ENCODE data around the gene IRF2.

Gene IRF2

GRCh38 chr4:184370711-184371389 lies 103.5 kb downstream of the IRF2 start:
- TF ChIP-seq PATZ1 (CRISPR knock-in tag; IDR thresholded peaks at IDR 0.05; ENCODE audit: borderline replicate concordance) (no peak), PPARA (CRISPR knock-in tag; IDR thresholded peaks at IDR 0.05; ENCODE audit: borderline replicate concordance) (no peak), GLIS3 (CRISPR knock-in tag; IDR thresholded peaks at IDR 0.05) (no peak), POU6F1 (CRISPR knock-in tag; IDR thresholded peaks at IDR 0.05; ENCODE audit: borderline replicate concordance, low read depth) (no peak), TOX (CRISPR knock-in tag; IDR thresholded peaks at IDR 0.05; ENCODE audit: borderline replicate concordance) (no peak), ARNTL (CRISPR knock-in tag; IDR thresholded peaks at IDR 0.05; ENCODE audit: borderline replicate concordance, low read depth) (no peak), ZC3H10 (CRISPR knock-in tag; IDR thresholded peaks at IDR 0.05) (no peak), CREB5 (CRISPR knock-in tag; IDR thresholded peaks at IDR 0.05; ENCODE audit: low read depth) (no peak), TSHZ2 (CRISPR knock-in tag; IDR thresholded peaks at IDR 0.05) (no peak), ZNF70 (CRISPR knock-in tag; IDR thresholded peaks at IDR 0.05) (no peak), ZFP3 (CRISPR knock-in tag; IDR thresholded peaks at IDR 0.05) (no peak), BACH2 (CRISPR knock-in tag; IDR thresholded peaks at IDR 0.05; ENCODE audit: borderline replicate concordance) (no peak), ISL1 (CRISPR knock-in tag; IDR thresholded peaks at IDR 0.05) (no peak), RARB (CRISPR knock-in tag; IDR thresholded peaks at IDR 0.05) (no peak), SNAI2 (CRISPR knock-in tag; IDR thresholded peaks at IDR 0.05) (no peak), TCF4 (CRISPR knock-in tag; IDR thresholded peaks at IDR 0.05; ENCODE audit: borderline replicate concordance) (no peak), CSRNP3 (CRISPR knock-in tag; IDR thresholded peaks at IDR 0.05) (no peak)
- ATAC-seq = no peak

GRCh38 chr4:184369871-184370270 lies 104.5 kb downstream of the IRF2 start:
- ATAC-seq = no peak
- TF ChIP-seq ZNF565 (CRISPR knock-in tag; conservative IDR thresholded peaks at IDR 0.05; ENCODE audit: low read depth) = no peak
- no peak for TF ChIP-seq ZFP3 (CRISPR knock-in tag; IDR thresholded peaks at IDR 0.05)
- no peak for TF ChIP-seq TCF4 (CRISPR knock-in tag; IDR thresholded peaks at IDR 0.05; ENCODE audit: borderline replicate concordance)
- TF ChIP-seq ESRRG (CRISPR knock-in tag; IDR thresholded peaks at IDR 0.05) = no peak
- TF ChIP-seq SNAI2 (CRISPR knock-in tag; IDR thresholded peaks at IDR 0.05) = no peak
- no peak for TF ChIP-seq PATZ1 (CRISPR knock-in tag; IDR thresholded peaks at IDR 0.05; ENCODE audit: borderline replicate concordance)
- TF ChIP-seq BACH2 (CRISPR knock-in tag; IDR thresholded peaks at IDR 0.05; ENCODE audit: borderline replicate concordance) = no peak
- TF ChIP-seq OSR1 (CRISPR knock-in tag; IDR thresholded peaks at IDR 0.05) = no peak
